HEK293T (cell line): Measurements from ENCODE around the gene IGFBP3.

Source experiments
- CTCF ChIA-PET: fragments of 350-600 bp; formaldehyde crosslinking; extraction: SDS; loops from one replicate; lab custom pipeline; 2021; ENCODE audit warnings: antibody characterized with exemption, inconsistent platforms; lab: Yijun Ruan, JAX
- POLR2A ChIA-PET: fragments of 350-600 bp; formaldehyde crosslinking; extraction: SDS; loops from one replicate; lab custom pipeline; 2020; ENCODE audit warnings: antibody characterized with exemption, inconsistent platforms; lab: Yijun Ruan, JAX
- DNase-seq: peaks from one replicate; pipeline ENCODE4 v3.0.0; 2012; ENCODE audit warnings: mixed read lengths; ENCODE audit errors: extremely low spot score
- ARNT ChIP-seq: fragments of 450-650 bp; IDR thresholded peaks from 2 replicates; pipeline ENCODE4 v1.6.1; 2017; ENCODE audit warnings: mild to moderate bottlenecking
- BHLHE40 ChIP-seq: fragments of 450-650 bp; IDR thresholded peaks from 2 replicates; pipeline ENCODE4 v1.6.1; 2016; ENCODE audit warnings: mild to moderate bottlenecking, moderate library complexity, borderline replicate concordance
- CTBP1 ChIP-seq: fragments of 450-650 bp; IDR thresholded peaks from 2 replicates; pipeline ENCODE4 v1.6.1; 2016; ENCODE audit warnings: borderline replicate concordance
- ELF4 ChIP-seq: fragments of 450-650 bp; IDR thresholded peaks from 2 replicates; pipeline ENCODE4 v1.6.1; 2017; ENCODE audit warnings: antibody characterized with exemption
- FOXA1 ChIP-seq: fragments of 450-650 bp; IDR thresholded peaks from 2 replicates; pipeline ENCODE4 v1.6.1; 2016; ENCODE audit warnings: mild to moderate bottlenecking
- FOXK2 ChIP-seq: fragments of 450-650 bp; IDR thresholded peaks from 2 replicates; pipeline ENCODE4 v1.6.1; 2016; ENCODE audit warnings: mild to moderate bottlenecking
- FOXM1 ChIP-seq: fragments of 450-650 bp; IDR thresholded peaks from 2 replicates; pipeline ENCODE4 v1.6.1; 2017; ENCODE audit warnings: mild to moderate bottlenecking, borderline replicate concordance
- HDGF ChIP-seq: fragments of 450-650 bp; IDR thresholded peaks from 2 replicates; pipeline ENCODE4 v1.6.1; 2017; ENCODE audit warnings: antibody characterized with exemption, borderline replicate concordance
- L3MBTL2 ChIP-seq: fragments of 450-650 bp; conservative IDR thresholded peaks from 2 replicates; pipeline ENCODE4 v1.6.1; 2016; ENCODE audit warnings: mild to moderate bottlenecking
- LEF1 ChIP-seq: fragments of 450-650 bp; IDR thresholded peaks from 2 replicates; pipeline ENCODE4 v1.6.1; 2017; ENCODE audit warnings: mild to moderate bottlenecking, borderline replicate concordance
- NFRKB ChIP-seq: fragments of 450-650 bp; IDR thresholded peaks from 2 replicates; pipeline ENCODE4 v1.6.1; 2016; ENCODE audit warnings: mild to moderate bottlenecking, moderate library complexity
- PKNOX1 ChIP-seq: fragments of 450-650 bp; IDR thresholded peaks from 2 replicates; pipeline ENCODE4 v1.6.1; 2016
- SP1 ChIP-seq: fragments of 450-650 bp; IDR thresholded peaks from 2 replicates; pipeline ENCODE4 v1.6.1; 2017
- SUZ12 ChIP-seq: fragments of 450-650 bp; IDR thresholded peaks from 2 replicates; pipeline ENCODE4 v1.6.1; 2016; ENCODE audit warnings: mild to moderate bottlenecking
- TARDBP ChIP-seq: fragments of 450-650 bp; IDR thresholded peaks from 2 replicates; pipeline ENCODE4 v1.6.1; 2016
- ZNF384 ChIP-seq: fragments of 450-650 bp; IDR thresholded peaks from 2 replicates; pipeline ENCODE4 v1.6.1; 2016

Gene IGFBP3

GRCh38 chr7:45878457-45879144 is 42.5 kb downstream of the IGFBP3 start:
- TF ChIP-seq FOXA1 (no peak), ARNT (no peak), SP1 (no peak), L3MBTL2 (no peak), SUZ12 (no peak), TARDBP (no peak), BHLHE40 (no peak), HDGF (no peak), CTBP1 (no peak), FOXK2 (no peak), ZNF384 (no peak), LEF1 (no peak), NFRKB (no peak), ELF4 (no peak), FOXM1 (no peak), PKNOX1 (no peak)
- ChIA-PET POLR2A (no interaction called here), CTCF (no interaction called here)
- DNase-seq = no peak

GRCh38 chr7:45876519-45876918 is 44.6 kb downstream of the IGFBP3 start:
- no peak for DNase-seq
- ChIA-PET CTCF (no interaction called here), POLR2A (no interaction called here)
- TF ChIP-seq FOXM1 (no peak), PKNOX1 (no peak), ELF4 (no peak), FOXA1 (no peak), BHLHE40 (no peak), HDGF (no peak), FOXK2 (no peak)

- no peak for DNase-seq
- CTCF ChIA-PET = no interaction called here
- no peak for TF ChIP-seq ZNF384
- TF ChIP-seq ARNT = no peak
- no peak for TF ChIP-seq CTBP1
- no peak for TF ChIP-seq FOXA1
- no peak for TF ChIP-seq PKNOX1
- TF ChIP-seq ELF4 = no peak
- no peak for TF ChIP-seq LEF1
- TF ChIP-seq FOXM1 = no peak
- TF ChIP-seq L3MBTL2 = no peak
- TF ChIP-seq BHLHE40 = no peak
- TF ChIP-seq NFRKB = no peak
- TF ChIP-seq SP1 = no peak
- TF ChIP-seq TARDBP = no peak
- no peak for TF ChIP-seq HDGF
- TF ChIP-seq SUZ12 = no peak
- no peak for TF ChIP-seq FOXK2
- POLR2A ChIA-PET = no interaction called here
Measured at GRCh38 chr7:45874408-45875131, 46.5 kb downstream of the IGFBP3 start.

- CTCF ChIA-PET = interaction anchor here (0.9 kb wide), 1 partner anchor 12 kb away, joined by 4 read pairs; no protein-coding TSS in a partner anchor
- no peak for DNase-seq
- POLR2A ChIA-PET = no interaction called here
- TF ChIP-seq SP1 (no peak), FOXK2 (no peak), FOXA1 (no peak), L3MBTL2 (no peak), ELF4 (no peak), FOXM1 (no peak), PKNOX1 (no peak), HDGF (no peak), NFRKB (no peak), ZNF384 (no peak), BHLHE40 (no peak), TARDBP (no peak), SUZ12 (no peak), ARNT (no peak), CTBP1 (no peak), LEF1 (no peak)
Measured at GRCh38 chr7:45873355-45873754, 47.7 kb downstream of the IGFBP3 start.

- CTCF ChIA-PET = interaction anchor here (0.9 kb wide), 1 partner anchor 11 kb away, joined by 4 read pairs; no protein-coding TSS in a partner anchor
Measured at GRCh38 chr7:45873035-45873354, 48.1 kb downstream of the IGFBP3 start, which contains the start of gene CCDC201. CCDC201 (minus strand) TSS chr7:45873082; CDS start chr7:45873007, 75 bp downstream.

More at GRCh38 chr7:45873035-45873354, 48.1 kb downstream of the IGFBP3 start, which contains the start of gene CCDC201:
- DNase-seq = no peak
- POLR2A ChIA-PET = no interaction called here
- no peak for TF ChIP-seq ELF4
- no peak for TF ChIP-seq TARDBP
- no peak for TF ChIP-seq CTBP1
- TF ChIP-seq PKNOX1 = no peak
- TF ChIP-seq LEF1 = no peak
- no peak for TF ChIP-seq FOXK2
- TF ChIP-seq FOXA1 = no peak
- TF ChIP-seq ARNT = no peak
- TF ChIP-seq NFRKB = no peak
- no peak for TF ChIP-seq SP1
- no peak for TF ChIP-seq FOXM1
- TF ChIP-seq SUZ12 = no peak
- TF ChIP-seq HDGF = no peak
